Dedifferentiated amniotic fluid mesenchymal stem cell (primary cell): ENCODE results near the gene FBLN2.

ENCODE experiments used
- DNase-seq: peaks from one replicate; pipeline ENCODE4 v3.0.0-alpha.2; 2016; ENCODE audit errors: extremely low spot score

Gene FBLN2

DNA sequence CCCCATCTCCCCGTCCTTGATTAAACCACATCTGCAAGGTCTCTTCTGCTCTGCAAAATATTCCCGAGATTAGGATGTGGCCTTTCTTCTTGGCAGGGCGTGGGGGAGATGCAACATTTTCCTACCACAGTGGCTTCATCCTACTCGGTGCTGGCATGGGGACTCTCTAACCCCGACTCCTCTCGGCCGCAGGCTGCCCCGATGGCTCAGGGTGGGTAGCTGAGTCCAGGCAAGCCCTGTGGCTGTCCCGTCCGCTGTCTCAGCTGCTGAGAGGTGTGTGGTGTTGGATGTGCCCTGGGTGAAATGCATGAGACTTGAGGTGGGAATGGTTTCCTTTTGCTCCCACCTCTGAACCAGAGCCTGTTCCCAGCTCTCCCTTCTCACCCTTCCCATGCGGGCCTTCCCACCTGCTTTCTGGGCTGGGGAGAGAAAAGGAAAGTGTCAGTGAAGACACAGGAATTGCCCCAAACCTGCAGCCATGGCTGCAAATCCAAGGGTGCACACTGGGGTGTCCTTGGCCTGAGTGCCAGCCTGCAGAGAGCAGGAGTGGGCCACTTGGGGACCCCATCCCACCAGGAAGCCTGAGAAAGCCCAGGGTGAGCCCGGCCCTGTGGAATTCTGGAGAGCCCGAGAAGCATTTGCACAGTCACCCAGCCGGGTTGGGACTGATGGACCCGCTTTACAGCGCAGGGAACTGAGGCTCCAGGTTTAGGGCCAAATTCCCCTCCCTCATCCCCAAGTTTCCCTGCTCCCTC lies 115.0 kb downstream of the FBLN2 start:
- no peak for DNase-seq

DNA sequence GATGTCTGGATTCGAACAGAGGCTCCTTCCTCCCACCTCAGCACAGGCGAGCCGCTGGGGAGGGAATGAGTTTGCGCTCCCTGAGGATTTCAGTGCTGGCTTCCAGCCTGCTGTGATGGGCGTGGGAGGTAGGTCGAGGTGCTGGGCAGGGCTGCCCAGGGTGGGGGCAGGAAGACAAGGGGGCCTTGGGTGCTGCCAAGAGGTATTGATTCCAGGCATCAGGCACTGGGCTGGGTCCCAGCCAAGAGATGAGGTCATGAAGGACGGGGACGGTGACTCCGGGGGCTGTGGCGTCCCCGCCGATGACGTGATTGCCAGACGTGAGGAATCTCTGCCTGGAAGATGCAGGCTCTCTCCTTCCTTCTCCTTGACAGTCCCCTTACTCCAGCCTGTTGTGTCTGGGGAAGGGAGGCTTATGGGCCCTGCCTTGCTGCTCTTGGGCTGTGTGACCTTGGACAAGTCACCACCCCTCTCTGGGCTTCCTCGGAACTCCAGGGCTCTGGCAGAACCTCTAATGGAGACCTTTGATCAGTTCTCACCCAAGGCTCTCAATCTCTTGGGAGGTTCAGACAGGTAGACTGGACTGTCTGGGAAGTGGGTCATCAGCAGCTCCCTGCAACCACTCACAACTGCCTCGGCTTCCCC lies 116.8 kb downstream of the FBLN2 start:
- no peak for DNase-seq

DNA sequence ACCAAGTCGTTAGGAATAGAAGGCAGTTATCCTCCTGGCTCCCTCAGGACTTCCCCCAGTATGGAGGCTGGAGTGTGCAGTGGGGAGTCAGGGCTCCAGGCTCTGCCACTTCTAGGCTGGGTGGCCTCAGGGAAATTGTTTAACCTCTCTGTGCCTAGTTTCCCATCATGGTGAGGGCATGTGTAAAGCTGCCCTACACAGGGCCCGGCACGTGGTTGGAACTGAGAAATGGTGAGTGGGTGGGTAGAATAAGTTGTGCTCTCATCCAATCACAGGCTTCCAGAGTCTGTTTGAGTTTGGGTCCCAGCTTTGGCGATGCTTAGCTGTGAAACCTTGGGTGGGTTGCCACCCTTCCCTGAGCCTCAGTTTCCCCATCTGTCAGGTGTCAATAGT lies 117.3 kb downstream of the FBLN2 start:
- no peak for DNase-seq

DNA sequence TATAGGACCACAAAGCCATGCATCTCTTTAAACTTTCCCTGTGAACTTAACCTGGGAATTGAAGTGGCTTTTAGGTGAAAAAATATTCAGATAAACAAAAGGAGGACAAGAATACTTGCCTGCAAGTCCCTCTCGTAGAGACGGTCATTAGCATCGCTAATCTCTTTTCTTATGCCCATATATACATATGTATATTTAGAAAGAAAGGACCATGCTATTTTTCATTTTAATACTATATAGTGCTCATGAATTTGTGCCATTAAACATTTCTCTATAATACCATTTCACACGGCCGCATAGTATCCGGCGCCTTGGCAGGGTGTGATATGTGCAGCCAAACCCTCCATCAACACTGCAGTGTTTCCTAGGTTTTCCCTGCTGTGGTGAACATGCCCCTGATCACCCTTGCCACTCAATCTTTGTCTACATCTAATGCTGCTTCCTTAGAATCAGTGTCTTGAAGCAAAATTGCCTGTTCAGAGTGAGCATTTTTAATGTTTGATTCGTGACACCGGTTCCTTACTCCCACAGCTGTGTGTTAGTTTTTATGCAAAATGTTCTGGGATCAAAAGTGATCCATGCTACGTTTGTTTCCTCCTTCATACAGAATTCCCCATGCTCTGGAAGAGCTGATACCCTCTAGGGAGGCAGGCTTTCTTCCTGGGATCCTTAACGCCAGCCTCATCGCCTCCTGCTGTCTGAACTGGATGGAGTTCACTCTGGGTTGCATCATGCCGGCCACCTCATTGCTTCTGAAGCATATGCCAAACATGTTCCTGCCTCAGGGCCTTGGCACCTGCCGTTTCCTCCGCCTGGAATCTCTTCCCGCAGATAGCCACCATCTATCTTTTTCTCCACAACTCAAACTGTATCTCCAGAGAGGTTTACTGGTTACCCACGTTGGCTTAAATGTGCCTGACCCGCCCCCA lies 118.1 kb downstream of the FBLN2 start:
- DNase-seq = no peak

DNA sequence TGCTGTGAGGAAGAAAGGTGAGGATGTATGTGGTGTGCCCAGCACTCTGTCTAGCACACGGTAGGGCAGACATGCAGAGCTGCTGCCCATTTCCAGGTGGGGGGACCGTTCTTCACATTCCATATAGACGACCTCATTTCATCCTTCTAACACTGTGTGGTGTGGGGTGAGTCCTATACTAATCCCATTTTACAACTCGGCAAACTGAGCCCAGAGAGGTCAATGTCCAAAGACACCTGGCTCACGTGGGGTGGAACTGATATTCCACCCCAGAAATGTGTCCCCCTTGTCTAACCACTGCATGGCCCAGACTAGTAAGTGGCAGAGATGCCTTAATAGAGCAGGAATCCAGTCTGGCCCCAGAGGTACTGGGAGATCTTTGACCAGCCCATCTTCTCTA lies 119.2 kb downstream of the FBLN2 start:
- DNase-seq = no peak

DNA sequence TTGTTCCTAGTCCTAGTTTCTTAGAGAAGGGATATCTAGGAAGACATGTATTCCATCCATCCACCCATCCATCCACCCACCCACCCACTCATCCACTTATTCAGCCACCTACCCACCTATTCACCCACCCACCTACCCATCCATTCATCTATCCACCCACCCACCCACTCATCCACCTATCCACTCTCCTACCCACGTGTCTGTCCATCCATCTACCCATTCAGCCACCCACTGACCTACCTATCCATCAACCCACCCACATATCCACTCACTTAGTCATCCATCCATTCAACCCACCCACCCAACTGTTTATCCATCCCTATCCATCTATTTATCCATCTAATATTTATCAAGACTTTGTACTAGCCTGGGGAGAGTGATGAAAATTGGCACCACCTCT lies 120.5 kb downstream of the FBLN2 start:
- no peak for DNase-seq

DNA sequence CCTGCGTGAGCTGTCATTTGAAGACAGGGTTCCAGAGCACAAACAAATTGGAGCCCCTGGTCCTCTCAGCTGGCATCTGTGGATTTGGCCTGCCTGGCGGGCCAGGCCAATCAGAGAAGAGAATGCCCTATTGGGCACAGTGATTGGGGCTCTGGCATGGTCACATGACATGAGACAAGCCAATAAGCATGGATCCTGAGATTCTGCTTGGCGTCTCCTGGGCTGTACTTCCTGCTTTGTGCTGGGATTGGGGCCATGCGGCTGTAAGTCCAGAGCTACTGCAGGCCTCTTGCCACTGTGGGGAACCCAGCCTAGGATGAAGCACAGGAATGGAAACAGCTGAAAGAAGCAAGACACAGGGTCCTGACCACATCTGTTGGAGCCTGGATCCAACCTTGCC lies 121.4 kb downstream of the FBLN2 start:
- DNase-seq = no peak

DNA sequence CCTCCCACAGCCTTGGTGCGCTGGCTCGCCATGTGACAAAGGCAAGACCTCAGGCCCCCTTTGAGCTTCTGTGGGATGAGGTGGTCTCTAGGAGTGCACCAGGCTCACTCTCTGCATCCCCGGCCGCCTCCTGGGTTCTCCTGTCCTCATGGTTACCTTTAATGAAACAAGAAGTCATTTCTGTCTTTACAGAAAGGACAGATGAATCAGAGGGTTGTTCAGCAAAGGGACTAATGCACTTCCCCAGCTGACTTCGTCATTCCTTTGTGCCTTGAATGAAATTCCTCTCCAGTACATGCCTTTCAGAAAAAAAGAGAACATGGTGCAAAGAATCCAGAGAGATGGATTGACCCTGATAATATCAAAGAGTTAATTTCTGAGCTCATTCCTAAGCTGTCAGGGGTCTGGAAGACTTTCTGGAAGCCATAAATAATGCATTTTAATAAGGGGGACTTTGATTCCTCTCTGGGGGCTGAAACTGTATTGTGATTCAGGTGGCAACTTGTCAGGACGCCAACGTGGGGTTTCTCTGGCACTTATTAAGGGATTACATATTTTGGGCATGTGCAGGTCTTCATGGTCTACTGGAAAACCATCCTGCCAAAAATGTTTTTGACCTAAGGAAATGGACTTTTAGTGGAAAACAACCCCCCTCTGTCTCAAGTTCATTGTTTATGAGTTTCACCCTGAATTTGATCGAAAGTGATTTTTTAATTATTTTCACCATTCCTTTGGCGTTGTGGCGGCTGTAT lies 122.7 kb downstream of the FBLN2 start:
- no peak for DNase-seq

DNA sequence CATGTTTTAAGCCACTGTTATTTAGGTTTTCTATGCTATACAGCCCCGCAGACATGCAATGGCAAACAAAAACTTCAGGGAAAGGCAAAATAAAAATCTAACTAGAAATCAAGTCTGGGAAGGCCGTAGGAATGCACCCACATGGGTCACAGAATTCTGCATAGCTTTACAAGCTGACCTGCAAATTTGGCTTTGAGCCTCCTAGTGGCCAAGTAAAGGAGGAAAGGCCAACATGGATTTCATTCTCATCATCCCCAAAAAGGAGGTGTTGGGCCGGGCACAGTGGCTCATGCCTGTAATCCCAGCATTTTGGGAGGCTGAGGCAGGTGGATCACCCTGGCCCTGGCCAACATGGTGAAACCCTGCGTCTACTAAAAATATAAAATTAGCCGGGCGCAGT lies 124.3 kb downstream of the FBLN2 start:
- no peak for DNase-seq

DNA sequence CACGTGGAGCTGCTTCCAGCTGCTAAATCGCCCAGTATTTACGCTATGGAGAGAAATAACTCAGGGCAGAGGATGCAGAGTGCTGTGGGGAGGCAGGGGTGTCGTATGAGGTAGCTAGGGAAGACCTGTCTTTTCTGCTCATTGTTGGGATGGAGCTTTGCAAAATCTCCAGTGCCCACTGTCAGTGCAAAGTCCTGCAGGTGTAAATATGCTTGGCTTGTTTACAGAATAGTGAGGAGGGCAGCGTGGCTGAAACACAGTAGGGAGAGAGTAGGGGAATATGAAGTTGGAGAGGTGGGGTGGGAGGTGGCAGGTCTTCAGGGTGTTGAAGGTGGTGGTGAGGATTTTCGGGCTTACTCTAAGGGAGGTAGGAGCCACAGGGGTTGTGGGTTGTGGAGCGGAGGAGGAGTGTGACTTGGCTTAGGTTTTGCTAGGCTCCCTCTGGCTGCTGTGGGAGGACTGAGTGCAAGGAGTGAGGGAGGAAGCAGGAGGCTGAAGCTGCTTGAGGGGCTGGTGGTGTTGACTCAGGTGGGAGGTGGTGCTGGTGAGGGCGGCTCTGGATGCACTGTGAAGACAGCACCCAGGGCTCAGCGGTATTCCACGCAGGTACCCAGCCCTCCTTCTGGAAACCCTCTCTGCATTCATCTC lies 125.7 kb downstream of the FBLN2 start:
- no peak for DNase-seq

DNA sequence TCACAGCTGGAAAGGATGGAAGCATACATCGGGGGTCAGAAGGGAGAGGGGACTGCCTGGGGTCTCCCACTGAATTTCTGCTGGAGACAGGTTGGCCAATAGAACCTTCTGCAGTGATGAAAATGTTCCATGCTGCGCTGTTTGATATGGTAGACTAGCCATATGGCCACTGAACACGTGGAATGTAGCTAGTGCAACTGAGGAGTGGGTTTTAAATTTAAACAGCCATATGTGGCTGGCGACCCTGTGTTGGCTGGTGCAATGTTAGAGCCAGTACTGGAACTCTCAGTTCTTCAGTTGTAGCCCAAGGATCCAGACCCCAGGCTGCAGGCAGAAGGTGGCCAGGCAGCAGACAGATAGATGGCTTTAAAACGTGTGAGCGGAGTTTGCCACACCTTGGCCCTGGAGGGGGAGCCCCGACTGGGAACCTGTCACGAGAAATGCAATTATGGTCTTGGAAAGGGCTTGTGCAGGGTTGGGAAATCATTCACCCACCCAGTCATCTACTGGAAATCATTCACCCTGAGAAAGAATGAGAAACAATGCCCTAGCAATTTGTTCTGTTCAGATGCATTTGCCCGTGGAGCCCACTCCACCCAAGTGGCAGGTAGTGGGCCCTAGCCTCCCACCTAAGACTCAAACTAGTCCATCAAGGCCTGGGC lies 127.6 kb downstream of the FBLN2 start:
- DNase-seq = no peak

DNA sequence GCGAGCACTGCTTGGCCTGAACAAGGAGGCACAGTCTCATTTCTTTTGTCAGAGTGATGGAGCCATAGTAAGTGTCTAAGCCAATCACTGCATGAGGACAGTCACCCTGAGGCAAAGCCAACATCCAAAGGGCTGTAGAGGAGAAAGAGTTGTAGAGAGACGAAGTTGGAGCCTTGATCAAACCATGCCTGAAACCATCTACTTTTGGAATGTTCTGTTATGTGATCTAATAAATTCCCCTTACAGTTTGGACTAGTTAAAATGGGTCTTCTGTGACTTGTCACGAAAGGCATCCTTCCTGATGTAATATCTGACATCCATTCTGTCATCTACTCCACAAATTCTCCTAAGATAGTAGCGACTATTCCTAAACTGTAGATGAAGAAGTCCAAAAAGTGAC lies 128.3 kb downstream of the FBLN2 start:
- no peak for DNase-seq

DNA sequence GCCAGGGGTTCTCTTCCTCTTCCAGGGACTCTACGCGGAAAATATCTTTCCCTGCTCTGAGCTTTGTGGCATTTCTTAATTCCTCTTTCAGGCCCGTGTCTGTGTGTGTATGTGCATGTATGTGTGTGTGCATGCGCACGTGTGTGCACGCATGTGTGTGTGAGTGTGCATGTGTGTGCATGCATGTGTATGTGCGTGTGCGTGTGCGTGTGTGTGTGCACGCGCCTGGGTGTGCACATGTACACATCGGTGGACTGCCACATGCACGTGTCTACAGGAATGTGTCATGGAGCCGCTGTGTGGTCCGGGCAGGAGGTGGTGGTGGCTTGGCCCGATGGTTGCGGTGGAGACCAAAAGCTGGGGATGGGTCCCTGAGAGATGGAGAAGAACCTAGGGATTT lies 133.0 kb downstream of the FBLN2 start:
- DNase-seq = no peak

DNA sequence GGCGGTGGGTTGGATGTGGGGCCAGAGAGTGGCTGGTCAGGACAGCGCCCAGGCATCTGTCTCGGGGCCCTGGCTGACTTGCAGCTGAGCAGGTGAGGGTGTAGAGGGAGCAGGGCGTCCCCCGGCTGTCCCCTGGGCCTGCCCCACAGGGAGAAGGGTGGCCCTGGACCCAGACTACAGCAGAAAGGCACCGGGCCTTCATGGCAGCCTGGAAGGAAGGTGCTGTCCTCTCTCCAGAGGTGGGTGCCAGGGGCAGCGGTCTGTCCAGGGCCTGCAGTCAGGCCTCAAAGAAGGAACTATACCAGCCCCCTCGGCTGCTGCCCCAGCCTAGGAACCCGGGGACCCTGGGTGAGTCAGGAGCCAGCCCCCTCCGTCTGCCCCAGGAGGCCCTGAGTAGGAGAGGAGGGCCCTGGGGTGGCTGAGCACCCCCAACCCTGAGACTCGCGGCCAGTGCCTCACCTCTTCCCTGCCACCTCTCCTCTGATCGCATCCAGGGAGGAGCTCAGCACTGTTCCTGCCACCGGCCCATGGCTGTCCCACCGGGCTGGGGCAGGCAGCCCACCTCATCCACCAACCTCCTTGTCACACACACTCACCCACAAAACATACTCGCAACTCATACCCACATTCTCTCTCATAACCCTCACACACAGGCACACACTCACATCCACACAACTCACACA lies 133.5 kb downstream of the FBLN2 start:
- DNase-seq = no peak

DNA sequence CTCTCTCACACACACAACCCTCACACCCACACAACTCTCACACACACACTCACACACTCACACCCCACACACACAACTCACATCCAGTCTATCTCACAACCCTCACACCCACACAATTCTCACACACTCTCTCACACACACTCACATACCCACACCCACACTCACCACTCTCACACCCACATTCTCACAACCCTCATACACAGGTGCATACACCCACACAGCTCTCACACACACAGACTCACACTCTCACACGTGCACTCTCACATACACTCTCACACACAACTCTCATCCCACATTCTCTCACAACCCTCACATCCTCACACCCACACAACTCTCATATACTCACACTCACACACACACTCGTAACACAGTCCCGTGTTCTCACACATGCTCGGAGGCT lies 134.4 kb downstream of the FBLN2 start:
- DNase-seq = no peak

DNA sequence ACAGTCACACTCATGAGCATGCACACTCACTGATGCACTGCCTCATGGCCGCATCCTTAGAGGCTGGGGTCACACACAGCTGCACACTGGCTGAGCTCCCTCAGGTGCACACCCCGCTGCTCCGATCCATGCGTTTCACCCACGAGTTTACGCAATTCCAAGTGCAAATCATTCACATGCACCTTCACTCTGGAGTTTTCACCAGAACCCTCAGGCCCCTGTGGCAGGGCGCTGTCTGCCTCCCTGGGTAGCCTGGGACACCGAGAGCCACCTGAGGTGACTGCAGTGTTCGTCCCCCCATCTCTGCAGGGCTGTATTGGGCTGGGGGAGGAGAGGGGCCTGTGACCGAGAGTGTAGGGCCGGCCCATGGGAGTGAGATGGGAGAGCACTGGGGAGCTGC lies 134.8 kb downstream of the FBLN2 start:
- no peak for DNase-seq

DNA sequence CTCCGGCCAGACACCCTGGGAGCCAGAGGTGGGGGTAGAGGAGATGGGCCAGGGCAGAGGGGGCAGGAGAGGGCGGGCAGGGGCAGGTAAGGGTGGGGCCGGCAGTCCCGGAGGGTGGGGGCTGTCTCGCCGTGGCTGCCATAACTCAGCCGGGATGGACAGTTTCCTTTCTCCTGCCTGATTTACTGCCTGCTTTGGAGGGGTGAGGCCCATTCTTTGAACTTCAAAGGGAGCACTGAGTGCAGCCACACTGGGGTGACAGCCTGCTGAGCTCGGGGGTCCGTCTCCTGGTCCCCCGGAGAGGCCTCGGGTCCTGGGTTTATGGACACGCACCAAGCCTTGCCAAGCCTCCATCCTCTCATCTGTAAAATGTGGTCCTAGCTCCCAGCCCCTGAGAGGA lies 135.4 kb downstream of the FBLN2 start:
- DNase-seq = no peak

DNA sequence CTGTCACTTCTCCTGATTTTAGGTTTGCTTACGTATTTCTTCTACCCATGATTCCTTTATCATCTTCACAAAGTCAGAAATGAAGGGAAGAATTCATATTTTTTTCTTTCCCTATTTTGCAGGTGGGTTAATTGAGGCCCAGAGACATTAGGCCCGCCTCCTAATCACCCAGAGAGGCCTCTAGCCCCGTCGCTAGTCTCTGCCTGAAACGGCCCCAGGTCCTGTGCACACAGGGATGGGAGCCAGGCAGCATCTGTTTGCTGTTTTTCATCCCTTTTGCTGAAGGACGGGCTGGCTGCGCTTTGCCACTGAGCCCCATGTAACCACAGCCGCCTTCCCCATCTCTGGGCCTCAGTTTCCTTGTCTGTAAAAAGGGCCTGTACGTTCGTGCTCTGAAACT lies 135.9 kb downstream of the FBLN2 start:
- no peak for DNase-seq

DNA sequence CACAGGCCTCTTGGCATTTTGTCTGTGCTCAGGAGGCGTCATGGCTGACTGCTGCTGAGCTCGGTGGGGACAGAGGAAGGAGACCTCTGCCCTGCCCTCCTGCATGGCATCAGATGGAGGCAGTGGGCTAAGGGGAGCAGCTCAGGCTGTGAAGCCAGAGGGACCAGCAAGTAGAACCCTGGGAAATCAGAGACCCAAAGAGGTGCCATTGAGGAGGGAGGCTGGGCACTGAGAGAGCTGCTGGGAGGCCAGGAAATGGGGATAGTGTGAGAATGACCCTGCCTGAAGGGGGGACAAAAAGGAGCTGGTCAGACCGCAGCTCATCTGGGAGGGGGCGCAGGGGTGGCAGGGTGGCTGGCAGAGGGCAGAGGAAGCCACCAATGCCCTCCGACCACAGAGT lies 136.8 kb downstream of the FBLN2 start:
- DNase-seq = no peak
